GOT3 (cell line): Measurements from ENCODE around the gene ASB2.

Experiments
- DNase-seq: peaks from one replicate; lab custom pipeline; 2025; ENCODE audit warnings: mixed read lengths; lab: John Stamatoyannopoulos, UW

The ASB2 gene

GRCh38 chr14:93950948-93951634 is 25.3 kb downstream of the ASB2 start:
- no peak for DNase-seq

- DNase-seq = no peak
Measured at GRCh38 chr14:93949511-93950075, 26.8 kb downstream of the ASB2 start.

GRCh38 chr14:93947282-93947681 is 29.1 kb downstream of the ASB2 start:
- no peak for DNase-seq

- DNase-seq = no peak
Measured at GRCh38 chr14:93946541-93947090, 29.8 kb downstream of the ASB2 start.

- no peak for DNase-seq
Measured at GRCh38 chr14:93946104-93946503, 30.3 kb downstream of the ASB2 start.

GRCh38 chr14:93945070-93945399 is 31.3 kb downstream of the ASB2 start:
- DNase-seq = no peak

- no peak for DNase-seq
Measured at GRCh38 chr14:93944348-93945069, 31.9 kb downstream of the ASB2 start.

- DNase-seq = no peak
Measured at GRCh38 chr14:93943930-93944329, 32.4 kb downstream of the ASB2 start.

- no peak for DNase-seq
Measured at GRCh38 chr14:93943052-93943451, 33.3 kb downstream of the ASB2 start.

- no peak for DNase-seq
Measured at GRCh38 chr14:93941293-93941910, 35.0 kb downstream of the ASB2 start.

- DNase-seq = no peak
Measured at GRCh38 chr14:93940437-93940836, 35.9 kb downstream of the ASB2 start.

- DNase-seq = peak; percentile 25
Measured at GRCh38 chr14:93939304-93940229, 36.8 kb downstream of the ASB2 start.

- no peak for DNase-seq
Measured at GRCh38 chr14:93938751-93939303, 37.5 kb downstream of the ASB2 start.

- no peak for DNase-seq
Measured at GRCh38 chr14:93937519-93937918, 38.9 kb downstream of the ASB2 start.

GRCh38 chr14:93936926-93937325 is 39.4 kb downstream of the ASB2 start:
- no peak for DNase-seq

GRCh38 chr14:93936245-93936644 is 40.1 kb downstream of the ASB2 start:
- DNase-seq = no peak

GRCh38 chr14:93935213-93935612 is 41.2 kb downstream of the ASB2 start:
- no peak for DNase-seq

GRCh38 chr14:93932642-93933041 is 43.7 kb downstream of the ASB2 start:
- DNase-seq = no peak

GRCh38 chr14:93930989-93931307 is 45.4 kb downstream of the ASB2 start:
- no peak for DNase-seq

GRCh38 chr14:93930296-93930988 is 45.9 kb downstream of the ASB2 start:
- no peak for DNase-seq

- DNase-seq = no peak
Measured at GRCh38 chr14:93929657-93930056, 46.7 kb downstream of the ASB2 start.
